ENCODE measurements around the gene CCER1. TPM values are rescaled to one million over a fixed set of nuclear protein-coding genes. Genes with fewer than 3 reads are reported as not detected.

The CCER1 gene
- polyA plus RNA-seq, 1 of the 3 experiments (the other 2 are of a cell fraction), result not detected

DNA sequence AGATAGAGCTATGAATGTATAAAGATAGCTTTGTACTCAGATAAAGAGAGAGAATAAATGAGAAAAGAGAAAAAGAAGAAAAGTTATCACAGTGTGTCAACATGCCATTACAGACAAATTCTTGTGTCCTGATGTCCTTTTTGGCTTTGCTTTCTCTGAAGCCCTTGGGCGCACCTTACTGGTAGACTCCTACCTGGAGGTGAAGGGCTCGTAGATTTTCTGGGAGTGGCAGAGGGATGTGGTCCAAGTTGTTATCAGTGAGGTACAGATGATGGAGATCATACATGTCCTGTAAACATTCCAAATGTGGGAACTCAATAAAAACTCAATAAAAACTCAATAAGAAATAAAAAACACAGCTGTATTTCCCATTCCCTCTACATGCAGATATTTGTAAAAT lies 14.9 kb upstream of the CCER1 start:
- Histone ChIP-seq H3K9me3 (no peaks in the 10 kb centered on the region), H3K27ac (ENCODE audit: low read depth in 2 of 2, low read length in 1 of 2) (no peak overlapping the region), H2AFZ (ENCODE audit: low read depth) (no peak overlapping the region), H3K4me1 (ENCODE audit: control insufficient read depth in 1 of 2, insufficient read depth in 2 of 2, low read depth in 1 of 2, low read length in 1 of 2) (peaks cover 0 to 13% of the 10 kb centered on the region in 2 experiments; a peak in 3 of 4 replicates), H3K27me3 (ENCODE audit: insufficient read depth) (no peaks in the 10 kb centered on the region), H3K79me2 (ENCODE audit: insufficient read depth) (no peaks in the 10 kb centered on the region), H3K4me3 (ENCODE audit: low read depth in 2 of 2, low read length in 1 of 2) (no peak overlapping the region), H3K9me2 (no peaks in the 10 kb centered on the region), H3K4me2 (no peak overlapping the region), H3F3A (replicated peaks; ENCODE audit: insufficient read depth) (peaks cover 4% of the 10 kb centered on the region), H4K20me1 (ENCODE audit: insufficient read depth) (no peaks in the 10 kb centered on the region), H3K9ac (no peak overlapping the region), H3K36me3 (replicated peaks in 1 of 2; ENCODE audit: control insufficient read depth in 1 of 2, insufficient read depth in 2 of 2, low read length in 1 of 2) (no peaks in the 10 kb centered on the region)
- CTCF ChIA-PET, result interaction anchor here (0.9 to 2.3 kb wide), 3 partner anchors 11 to 392 kb away, joined by 3 to 12 read pairs (median 3); no protein-coding TSS in a partner anchor
- DNase-seq, result no peak
- TF ChIP-seq CHD2 (IDR thresholded peaks at IDR 0.05; ENCODE audit: low read length, partially characterized antibody) (no peak), PBX3 (IDR thresholded peaks at IDR 0.05) (no peak), FOXJ3 (CRISPR knock-in tag; IDR thresholded peaks at IDR 0.05) (no peak), CTCF (IDR thresholded peaks at IDR 0.05) (no peak), TEAD4 (IDR thresholded peaks at IDR 0.05; ENCODE audit: borderline replicate concordance, insufficient read depth) (no peak), JUND (IDR thresholded peaks at IDR 0.05) (no peak), GABPA (IDR thresholded peaks at IDR 0.05; ENCODE audit: low read depth) (no peak), FOSL2 (IDR thresholded peaks at IDR 0.05; ENCODE audit: borderline replicate concordance, low read depth) (no peak), RCOR1 (IDR thresholded peaks at IDR 0.05; ENCODE audit: low read length) (no peak), RAD21 (IDR thresholded peaks at IDR 0.05; ENCODE audit: low read length) (no peak), SMC3 (IDR thresholded peaks at IDR 0.05; ENCODE audit: low read depth, low read length) (no peak), MAX (IDR thresholded peaks at IDR 0.05; ENCODE audit: low read depth) (no peak)
- POLR2A ChIA-PET, result no interaction called here
- WGBS (ENCODE audit: low lambda C conversion rate), result 89% methylated on average over 2 of the region's 2 CpGs

- Histone ChIP-seq H3K9me2 (no peaks in the 10 kb centered on the region), H3K4me1 (ENCODE audit: control insufficient read depth in 1 of 2, insufficient read depth in 2 of 2, low read depth in 1 of 2, low read length in 1 of 2) (peaks cover 0 to 13% of the 10 kb centered on the region in 2 experiments; a peak in 3 of 4 replicates), H3K36me3 (replicated peaks in 1 of 2; ENCODE audit: control insufficient read depth in 1 of 2, insufficient read depth in 2 of 2, low read length in 1 of 2) (no peaks in the 10 kb centered on the region), H3K27ac (ENCODE audit: low read depth in 2 of 2, low read length in 1 of 2) (no peak overlapping the region), H3K4me2 (no peak overlapping the region), H3K4me3 (ENCODE audit: low read depth in 2 of 2, low read length in 1 of 2) (no peak overlapping the region), H3K9ac (no peak overlapping the region), H3K9me3 (no peaks in the 10 kb centered on the region), H2AFZ (ENCODE audit: low read depth) (no peak overlapping the region), H3K27me3 (ENCODE audit: insufficient read depth) (no peaks in the 10 kb centered on the region), H3K79me2 (ENCODE audit: insufficient read depth) (no peaks in the 10 kb centered on the region), H4K20me1 (ENCODE audit: insufficient read depth) (no peaks in the 10 kb centered on the region), H3F3A (replicated peaks; ENCODE audit: insufficient read depth) (peaks cover 4% of the 10 kb centered on the region)
- 39% methylated on average over 1 of the region's 1 CpG for WGBS (ENCODE audit: low lambda C conversion rate)
- no peak for DNase-seq
- CTCF ChIA-PET, result interaction anchor here (1.0 to 2.3 kb wide), 5 partner anchors 8 to 386 kb away, joined by 3 to 12 read pairs (median 5); no protein-coding TSS in a partner anchor
- POLR2A ChIA-PET, result no interaction called here
- TF ChIP-seq, protein P1, sequence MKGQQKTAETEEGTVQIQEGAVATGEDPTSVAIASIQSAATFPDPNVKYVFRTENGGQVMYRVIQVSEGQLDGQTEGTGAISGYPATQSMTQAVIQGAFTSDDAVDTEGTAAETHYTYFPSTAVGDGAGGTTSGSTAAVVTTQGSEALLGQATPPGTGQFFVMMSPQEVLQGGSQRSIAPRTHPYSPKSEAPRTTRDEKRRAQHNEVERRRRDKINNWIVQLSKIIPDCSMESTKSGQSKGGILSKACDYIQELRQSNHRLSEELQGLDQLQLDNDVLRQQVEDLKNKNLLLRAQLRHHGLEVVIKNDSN (IDR thresholded peaks at IDR 0.05; ENCODE audit: borderline replicate concordance, low read depth), result no peak
- TF ChIP-seq MEF2A (IDR thresholded peaks at IDR 0.05; ENCODE audit: borderline replicate concordance, low read depth), result no peak
- no peak for TF ChIP-seq MAX (IDR thresholded peaks at IDR 0.05; ENCODE audit: low read depth)
- TF ChIP-seq NFIC (IDR thresholded peaks at IDR 0.05; ENCODE audit: borderline replicate concordance), result no peak
- no peak for TF ChIP-seq RCOR1 (IDR thresholded peaks at IDR 0.05; ENCODE audit: low read length)
- TF ChIP-seq RAD21 (IDR thresholded peaks at IDR 0.05; ENCODE audit: low read length), result no peak
- no peak for TF ChIP-seq ZBTB33 (IDR thresholded peaks at IDR 0.05; ENCODE audit: borderline replicate concordance, low read depth)
- TF ChIP-seq, protein P2, sequence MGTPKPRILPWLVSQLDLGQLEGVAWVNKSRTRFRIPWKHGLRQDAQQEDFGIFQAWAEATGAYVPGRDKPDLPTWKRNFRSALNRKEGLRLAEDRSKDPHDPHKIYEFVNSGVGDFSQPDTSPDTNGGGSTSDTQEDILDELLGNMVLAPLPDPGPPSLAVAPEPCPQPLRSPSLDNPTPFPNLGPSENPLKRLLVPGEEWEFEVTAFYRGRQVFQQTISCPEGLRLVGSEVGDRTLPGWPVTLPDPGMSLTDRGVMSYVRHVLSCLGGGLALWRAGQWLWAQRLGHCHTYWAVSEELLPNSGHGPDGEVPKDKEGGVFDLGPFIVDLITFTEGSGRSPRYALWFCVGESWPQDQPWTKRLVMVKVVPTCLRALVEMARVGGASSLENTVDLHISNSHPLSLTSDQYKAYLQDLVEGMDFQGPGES (IDR thresholded peaks at IDR 0.05; ENCODE audit: low read depth, low read length), result no peak
- TF ChIP-seq PBX3 (IDR thresholded peaks at IDR 0.05), result no peak
Observed at GRCh38 chr12:90969346-90969745, 14.4 kb upstream of the CCER1 start.

All from SK-N-SH (cell line).